Motor neuron (in vitro differentiated cells): ENCODE results near the gene EREG. TPM values are rescaled to one million over a fixed set of nuclear protein-coding genes. Genes with fewer than 3 reads are reported as not detected.

Experiments used
- ATAC-seq, 8 experiments: fragments of 200-7000 bp; cut with Tn5 transposase; replicated peaks in 6 of 8; 2 replicates each; pipeline ENCODE4 v1.8.0; 2021; ENCODE audit warnings: mild to moderate bottlenecking in 8 of 8, moderate library complexity in 8 of 8
- H3K27ac ChIP-seq, 2 donors: fragments of 250-450 bp; sonication (Bioruptor Pico); 2 replicates each; pipeline ENCODE4 v1.9.0; 2021; ENCODE audit warnings: antibody characterized with exemption in 2 of 2, mild to moderate bottlenecking in 2 of 2, moderate library complexity in 1 of 2
- H3K4me1 ChIP-seq, 2 donors: fragments of 250-450 bp; sonication (Bioruptor Pico); replicated peaks in 1 of 2; 2 replicates each; pipeline ENCODE4 v1.6.1; 2021; ENCODE audit warnings: antibody characterized with exemption in 2 of 2, mild to moderate bottlenecking in 2 of 2, moderate library complexity in 1 of 2
- H3K4me3 ChIP-seq, 5 donors: fragments of 250-450 bp; sonication (Bioruptor Pico); 2 replicates each; pipeline ENCODE4 v1.9.0; 2021; ENCODE audit warnings: antibody characterized with exemption in 5 of 5, mild to moderate bottlenecking in 5 of 5, moderate library complexity in 4 of 5
- WGBS, 10 experiments: fragments of 450-650 bp; shearing (Covaris generic); methylation state at CpG; one replicate each; pipeline ENCODE4 v1.0.0; 2022; 5-methylcytosine and 5-hydroxymethylcytosine counted together
- in situ Hi-C, 9 experiments: fragments of 400-800 bp; cut with MboI; loops; one replicate each; pipeline ENCODE4 v1.15.0; 2021; ENCODE audit warnings: low sequenced_read_pairs in 9 of 9, low pct_unique_long_range_greater_than_20kb in 2 of 9; ENCODE audit not compliant: unreplicated experiment in 9 of 9
- total RNA-seq, 8 experiments: library from RNA; unstranded; fragments of 300-600 nt; gene quantifications; 2 replicates each; pipeline versions ENCODE4 v1.2.3 to v1.2.4, GENCODE V29; 2022

Gene EREG
- total RNA-seq, 8 experiments from 2014 or later, result 0.09 to 5.7 (median 0.17) TPM; not detected in 1

DNA sequence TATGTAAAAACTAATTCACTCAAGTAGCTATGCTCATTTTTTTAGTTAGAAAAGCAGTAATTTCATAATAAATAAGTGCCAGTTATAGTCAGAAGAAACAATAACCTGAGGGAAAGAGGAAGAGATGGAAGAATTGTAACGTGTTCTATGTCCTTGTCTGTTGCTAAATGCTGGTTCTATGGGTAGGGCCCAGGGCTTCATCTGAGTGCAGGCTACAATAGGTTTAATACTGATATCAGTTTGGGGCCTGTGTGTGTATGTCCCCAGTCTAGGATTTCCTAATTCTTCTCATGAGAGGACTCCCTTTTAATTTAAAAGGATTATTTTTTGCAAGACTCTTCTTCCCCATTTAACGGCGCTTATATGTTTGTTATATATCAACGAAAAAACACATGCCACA lies 3.3 kb upstream of the EREG start:
- no peak for ATAC-seq
- in situ Hi-C loops, result loop anchor here in 1 of 9 experiments (25.0 kb wide), 1 partner anchor 301 kb away; no protein-coding TSS in a partner anchor

DNA sequence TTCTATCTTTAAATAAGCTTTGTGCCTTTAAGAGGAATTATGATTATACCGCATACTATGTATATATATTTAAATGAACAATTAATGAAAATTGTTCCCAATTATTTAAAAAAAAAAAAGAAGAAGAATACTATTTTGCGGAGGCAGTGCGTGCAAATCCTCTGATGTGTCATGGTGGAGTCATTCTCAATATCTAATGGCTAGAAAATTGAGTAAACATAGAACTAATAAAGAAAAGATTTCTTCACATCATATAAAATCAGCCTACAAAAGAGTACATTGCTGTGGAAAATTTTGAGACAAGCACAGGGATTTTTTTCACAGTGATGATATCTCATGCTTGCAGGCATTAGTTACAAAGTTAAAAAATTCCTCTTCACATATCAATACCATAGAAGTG lies 2.6 kb upstream of the EREG start:
- Histone ChIP-seq H3K27ac (no peak overlapping the region), H3K4me3 (no peak overlapping the region), H3K4me1 (no peaks in the 10 kb centered on the region)
- ATAC-seq, result no peak
- in situ Hi-C loops, result loop anchor here in 1 of 9 experiments (25.0 kb wide), 1 partner anchor 300 kb away; no protein-coding TSS in a partner anchor
- WGBS, 10 experiments, result 60 to 100% (median 92%) methylated on average over 1 to 3 of the region's 3 CpGs; no CpG with 5 or more reads in 1 of the 10 experiments

More for the DNA sequence above, 3.3 kb upstream of the EREG start:
- WGBS, 10 experiments, result 48 to 100% (median 83%) methylated on average over 1 to 4 of the region's 4 CpGs; no CpG with 5 or more reads in 1 of the 10 experiments
- Histone ChIP-seq H3K4me3 (no peak overlapping the region), H3K4me1 (no peaks in the 10 kb centered on the region), H3K27ac (no peak overlapping the region)

DNA sequence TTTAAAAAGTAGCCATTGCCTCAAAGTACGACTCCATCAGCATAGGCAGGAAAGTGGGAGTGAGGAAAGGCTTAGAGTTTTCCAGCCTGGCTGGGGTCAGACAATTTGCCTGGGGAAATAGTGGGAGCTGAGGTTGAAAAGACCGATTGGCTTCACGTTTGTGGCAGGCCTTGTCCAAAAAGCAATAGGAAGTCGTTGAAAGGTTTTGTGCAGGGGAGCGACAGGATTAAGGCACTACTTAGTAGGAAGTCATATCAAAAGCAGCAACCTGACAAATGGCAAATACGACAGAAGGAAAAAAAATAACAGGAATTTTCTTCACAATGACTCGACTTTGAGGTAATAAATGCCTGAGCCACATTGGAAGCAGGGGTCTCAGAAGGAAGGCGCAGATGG lies 691 bp upstream of the EREG start:
- in situ Hi-C loops, result loop anchor here in 1 of 9 experiments (25.0 kb wide), 1 partner anchor 298 kb away; no protein-coding TSS in a partner anchor
- 23 to 60% (median 40%) methylated on average over 1 to 8 of the region's 8 CpGs for WGBS, 10 experiments
- H3K4me3 ChIP-seq, result no peak overlapping the region

DNA sequence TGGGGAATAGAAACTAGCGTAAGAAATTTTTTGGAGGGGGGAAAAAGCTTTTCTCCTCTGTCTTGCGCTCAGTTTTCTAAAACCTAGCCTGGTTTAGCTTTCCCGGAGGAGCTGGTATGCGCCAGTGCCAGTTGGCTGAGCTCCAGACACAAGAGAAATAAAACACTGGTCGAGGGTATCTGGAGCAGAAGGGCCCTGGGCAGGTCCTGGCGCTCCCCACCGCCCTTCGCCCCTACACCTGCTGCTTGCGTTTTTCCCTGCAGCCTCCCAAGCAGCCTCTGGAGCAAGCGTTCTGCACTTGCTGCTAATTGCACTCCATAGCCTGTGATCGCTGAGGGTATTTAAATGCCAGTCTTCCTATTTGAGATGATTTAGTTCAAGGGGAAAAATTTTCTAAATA lies 816 bp downstream of the EREG start:
- WGBS, 10 experiments, result 0 to 42% (median 26%) methylated on average over 1 to 11 of the region's 11 CpGs; no CpG with 5 or more reads in 2 of the 10 experiments
- H3K4me1 ChIP-seq, result no peaks in the 10 kb centered on the region
- peak in 4 of 8 experiments; percentile 21 to 42 (median 28) for ATAC-seq
- in situ Hi-C loops, result loop anchor here in 1 of 9 experiments (25.0 kb wide), 1 partner anchor 297 kb away; no protein-coding TSS in a partner anchor
- H3K27ac ChIP-seq, result no peak overlapping the region
- H3K4me3 ChIP-seq, result no peak overlapping the region

More for the DNA sequence above, 691 bp upstream of the EREG start:
- no peak for ATAC-seq
- H3K27ac ChIP-seq, result no peak overlapping the region
- H3K4me1 ChIP-seq, result no peaks in the 10 kb centered on the region

DNA sequence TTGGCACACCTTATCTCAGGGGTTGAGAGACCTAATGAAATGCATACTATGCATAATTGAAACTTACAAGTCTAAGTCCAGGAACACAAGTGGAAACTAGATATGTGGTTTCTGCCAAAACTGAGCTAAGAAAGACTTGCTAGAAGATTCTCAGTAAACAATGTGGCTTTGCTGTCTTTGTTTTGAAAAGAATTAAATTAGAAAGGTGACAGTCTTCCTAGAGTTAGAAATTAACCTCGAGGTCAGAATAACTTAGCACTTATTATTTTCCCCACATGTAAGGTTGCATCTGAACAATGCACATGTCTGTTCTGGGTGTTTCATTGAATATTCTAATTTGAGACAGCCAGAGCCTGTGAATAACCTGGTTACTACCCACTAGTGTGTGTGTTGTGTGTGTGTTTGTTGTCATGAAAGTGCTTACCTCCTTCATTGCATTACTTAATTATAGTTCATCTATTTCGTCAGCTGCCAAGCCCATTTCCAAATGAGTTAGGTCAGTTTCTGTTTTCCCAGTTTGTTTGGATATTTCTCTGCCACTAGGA lies 1.5 kb downstream of the EREG start:
- 0 to 67% (median 31%) methylated on average over 1 to 2 of the region's 2 CpGs; no CpG with 5 or more reads in 2 of the 10 experiments for WGBS, 10 experiments
- Histone ChIP-seq H3K27ac (no peak overlapping the region), H3K4me1 (no peaks in the 10 kb centered on the region), H3K4me3 (no peak overlapping the region)
- in situ Hi-C loops, result loop anchor here in 1 of 9 experiments (25.0 kb wide), 1 partner anchor 296 kb away; no protein-coding TSS in a partner anchor
- ATAC-seq, result peak in 3 of 8 experiments; percentile 24 to 39 (median 25)

DNA sequence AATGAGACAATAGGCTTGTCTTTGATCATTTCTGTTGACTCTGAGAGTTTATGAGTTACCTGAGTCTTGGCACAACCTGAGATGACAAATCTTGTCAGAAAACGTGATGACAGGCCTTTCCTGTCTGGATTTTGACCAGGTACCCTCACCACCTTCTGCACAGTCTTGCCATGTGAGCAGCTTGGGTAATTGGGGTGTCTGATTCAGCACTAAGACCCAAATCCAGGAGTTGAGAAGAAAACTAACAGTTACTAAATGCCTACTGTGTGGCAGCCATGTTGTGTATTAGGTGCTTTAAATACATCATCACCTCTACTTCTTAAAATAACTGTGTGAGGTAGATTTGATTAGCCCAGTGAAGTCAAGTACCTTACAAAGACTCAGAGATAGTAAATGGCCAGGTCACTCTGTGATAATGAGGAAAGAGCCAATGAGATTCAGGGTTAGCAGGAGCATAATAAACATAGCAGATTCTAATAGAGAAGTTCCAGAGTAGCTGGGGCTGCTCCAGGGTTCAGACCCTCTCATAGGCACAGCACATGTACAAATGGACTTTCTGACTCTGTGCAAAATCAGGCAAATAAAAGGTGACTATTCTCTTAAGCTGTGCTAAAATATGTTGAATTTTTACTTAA lies 2.8 kb downstream of the EREG start:
- Histone ChIP-seq H3K4me3 (no peak overlapping the region), H3K4me1 (no peaks in the 10 kb centered on the region), H3K27ac (no peak overlapping the region)
- ATAC-seq, result no peak
- in situ Hi-C loops, result loop anchor here in 1 of 9 experiments (25.0 kb wide), 1 partner anchor 295 kb away; no protein-coding TSS in a partner anchor
- 0 to 75% (median 59%) methylated on average over 1 of the region's 1 CpG; no CpG with 5 or more reads in 4 of the 10 experiments for WGBS, 10 experiments

DNA sequence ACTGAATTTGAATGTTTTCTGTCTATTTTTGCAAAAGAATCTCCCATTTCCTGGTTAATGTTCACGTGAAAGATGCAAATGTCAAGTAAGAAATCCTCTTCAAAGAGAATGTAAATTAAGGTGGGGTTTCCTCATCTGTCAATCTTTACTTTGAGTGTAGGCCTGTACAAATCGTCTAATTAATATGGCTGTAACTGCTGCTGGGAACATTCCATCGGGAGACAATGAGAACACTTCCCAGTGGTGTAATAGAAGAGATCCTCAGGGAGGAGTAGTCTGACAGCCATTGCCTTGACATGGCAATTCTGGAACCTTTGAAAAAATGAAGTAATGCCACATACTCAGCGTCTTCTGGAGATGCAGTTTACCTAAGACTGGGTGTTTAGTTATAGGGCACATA lies 3.7 kb downstream of the EREG start:
- Histone ChIP-seq H3K4me3 (no peak overlapping the region), H3K4me1 (no peaks in the 10 kb centered on the region), H3K27ac (no peak overlapping the region)
- 0 to 79% (median 46%) methylated on average over 1 to 4 of the region's 4 CpGs for WGBS, 10 experiments
- in situ Hi-C loops, result loop anchor here in 1 of 9 experiments (25.0 kb wide), 1 partner anchor 294 kb away; no protein-coding TSS in a partner anchor
- ATAC-seq, result peak in 2 of 8 experiments; percentile 9 to 30

DNA sequence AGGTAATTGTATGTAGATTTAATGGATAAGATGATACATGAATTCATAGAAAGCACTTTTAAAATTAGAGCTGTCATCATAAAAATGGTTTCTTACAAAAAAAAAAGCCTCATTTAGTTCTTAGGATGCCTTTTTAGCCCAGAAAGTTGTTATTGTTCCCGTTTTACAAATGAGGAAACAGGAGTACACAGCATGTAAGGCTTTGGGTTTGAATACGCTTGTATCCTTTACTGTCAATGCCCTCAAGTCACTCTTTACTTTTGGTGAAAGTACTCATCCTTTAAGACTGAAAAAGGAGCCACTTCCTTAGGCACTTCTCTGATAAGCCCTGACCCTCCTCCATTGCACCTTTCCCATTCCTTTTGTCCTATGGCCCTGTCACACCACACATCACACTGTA lies 4.9 kb downstream of the EREG start:
- Histone ChIP-seq H3K4me3 (no peak overlapping the region), H3K27ac (no peak overlapping the region), H3K4me1 (no peaks in the 10 kb centered on the region)
- 33 to 91% (median 62%) methylated on average over 1 to 2 of the region's 2 CpGs for WGBS, 10 experiments
- ATAC-seq, result no peak
- in situ Hi-C loops, result loop anchor here in 1 of 9 experiments (25.0 kb wide), 1 partner anchor 292 kb away; no protein-coding TSS in a partner anchor

DNA sequence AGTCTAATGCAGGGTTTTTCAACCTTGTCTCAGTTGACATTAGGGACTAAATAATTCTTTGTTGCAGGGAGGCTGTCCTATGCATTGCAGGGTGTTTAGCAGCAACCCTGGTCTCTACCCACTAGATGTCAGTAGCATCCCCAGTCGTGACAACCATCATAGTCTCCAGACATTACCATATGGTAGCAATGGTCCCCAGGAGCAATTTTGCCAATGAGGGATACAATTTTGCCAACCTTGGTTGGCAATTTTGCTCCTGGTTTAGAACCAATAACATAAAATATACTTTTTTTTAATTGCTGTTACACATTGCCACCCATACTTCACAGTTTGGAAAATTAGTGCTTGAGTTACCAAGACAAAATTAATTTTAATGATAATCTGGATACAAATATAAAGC lies 6.0 kb downstream of the EREG start:
- in situ Hi-C loops, result loop anchor here in 1 of 9 experiments (25.0 kb wide), 1 partner anchor 291 kb away; no protein-coding TSS in a partner anchor
- ATAC-seq, result peak in 6 of 8 experiments; percentile 33 to 93 (median 64)

DNA sequence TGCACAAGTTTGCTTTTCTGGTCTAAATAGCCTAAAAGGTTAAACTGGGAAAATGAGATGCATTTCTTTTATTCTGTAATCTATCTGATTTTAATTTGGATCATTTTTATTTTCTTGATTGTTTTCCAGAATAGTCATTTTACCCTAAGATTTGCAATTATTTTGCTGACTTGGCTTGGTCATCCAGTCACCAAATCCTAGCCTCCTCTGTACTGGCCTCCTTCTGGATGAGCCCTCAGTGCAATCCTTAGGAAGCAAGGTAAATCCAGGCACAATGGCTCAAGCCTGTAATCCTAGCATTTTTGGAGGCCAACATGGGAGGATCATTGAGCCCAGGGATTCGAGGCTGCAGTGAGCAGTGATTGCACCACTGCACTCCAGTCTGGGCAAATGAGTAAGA lies 9.2 kb downstream of the EREG start:
- WGBS, 10 experiments, result 50 to 80% (median 63%) methylated on average over 1 of the region's 1 CpG; no CpG with 5 or more reads in 2 of the 10 experiments
- ATAC-seq, result no peak
- Histone ChIP-seq H3K4me3 (no peak overlapping the region), H3K4me1 (no peaks in the 10 kb centered on the region), H3K27ac (no peak overlapping the region)
- in situ Hi-C loops, result loop anchor here in 1 of 9 experiments (25.0 kb wide), 1 partner anchor 288 kb away; no protein-coding TSS in a partner anchor

More for the DNA sequence above, 6.0 kb downstream of the EREG start:
- 0 to 17% (median 5%) methylated on average over 1 of the region's 1 CpG; no CpG with 5 or more reads in 4 of the 10 experiments for WGBS, 10 experiments
- H3K27ac ChIP-seq, result no peak overlapping the region
- no peaks in the 10 kb centered on the region for H3K4me1 ChIP-seq
- no peak overlapping the region for H3K4me3 ChIP-seq

DNA sequence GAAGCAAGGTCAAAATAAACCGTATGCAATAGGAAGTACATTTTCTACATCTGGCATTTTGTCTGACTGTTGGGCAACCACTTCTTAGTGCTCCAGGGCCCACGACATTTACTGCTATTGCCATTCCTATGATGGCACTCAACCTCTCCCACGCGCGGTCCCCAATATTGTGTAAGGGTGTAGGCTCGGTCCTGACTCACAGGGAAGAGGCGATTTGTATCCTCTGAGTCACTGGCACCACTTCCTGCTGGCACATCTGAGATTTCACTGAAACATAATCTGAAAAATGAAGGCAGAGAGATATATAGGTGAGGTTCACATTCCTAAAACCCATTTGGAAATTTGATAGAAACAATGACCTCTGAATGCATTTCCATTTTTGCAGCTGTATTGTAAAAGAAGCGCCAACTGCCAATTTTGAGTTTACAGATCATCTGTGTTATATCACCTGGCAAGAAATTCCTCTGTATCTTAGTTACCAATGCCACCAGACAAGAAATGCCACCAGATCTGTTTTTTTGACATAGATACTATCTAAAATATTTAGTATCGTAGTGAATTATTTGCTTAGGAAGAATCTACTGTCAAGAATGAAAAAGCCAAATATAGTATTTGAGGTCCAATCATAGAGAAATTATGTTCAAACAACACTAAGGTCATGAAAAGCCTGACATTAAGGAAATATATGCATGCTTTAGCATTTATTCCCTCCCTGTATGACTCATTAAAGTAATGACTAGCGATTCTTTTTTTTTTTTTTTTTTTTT lies 9.8 kb downstream of the EREG start:
- in situ Hi-C loops, result loop anchor here in 2 of 9 experiments (25.0 kb wide), 1 partner anchor 288 kb away; no protein-coding TSS in a partner anchor

DNA sequence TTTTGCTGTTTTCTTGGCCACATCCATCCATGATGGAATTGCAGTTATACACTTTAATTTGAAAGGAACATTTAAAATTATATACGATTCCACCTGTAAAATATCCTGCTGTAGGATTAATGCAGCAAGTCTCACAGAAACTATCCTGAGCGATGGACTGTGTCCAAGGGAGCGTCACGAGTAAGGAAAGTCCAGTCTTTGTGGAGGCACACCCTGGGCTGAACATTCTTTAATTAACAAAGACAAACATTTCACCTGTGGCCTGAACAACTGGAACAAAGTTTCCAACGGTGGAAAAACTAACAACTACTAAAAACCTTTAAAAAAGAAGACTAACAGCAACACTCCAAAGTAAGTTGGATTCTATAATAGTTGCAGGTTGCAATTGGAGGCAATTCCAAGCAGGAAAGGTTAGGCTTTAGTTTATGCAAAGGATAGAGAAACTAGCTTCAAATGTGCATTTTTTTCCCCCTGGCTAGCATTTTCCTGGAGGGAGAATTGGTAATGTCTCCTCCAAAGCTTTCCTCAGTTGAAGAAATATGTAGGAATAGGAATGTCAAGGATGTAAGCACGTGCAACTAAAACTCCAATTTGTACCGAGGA lies 11.0 kb downstream of the EREG start:
- WGBS, 10 experiments, result 7 to 100% (median 66%) methylated on average over 2 to 7 of the region's 7 CpGs
- in situ Hi-C loops, result loop anchor here in 1 of 9 experiments (25.0 kb wide), 1 partner anchor 286 kb away; no protein-coding TSS in a partner anchor
- Histone ChIP-seq H3K4me1 (no peaks in the 10 kb centered on the region), H3K27ac (no peak overlapping the region), H3K4me3 (no peak overlapping the region)
- ATAC-seq, result peak in 3 of 8 experiments; percentile 19 to 40 (median 31)

More for the DNA sequence above, 9.8 kb downstream of the EREG start:
- WGBS, 10 experiments, result 0 to 100% (median 83%) methylated on average over 1 to 10 of the region's 10 CpGs
- Histone ChIP-seq H3K27ac (no peak overlapping the region), H3K4me1 (no peaks in the 10 kb centered on the region), H3K4me3 (no peak overlapping the region)
- peak in 3 of 8 experiments; percentile 14 to 62 (median 55) for ATAC-seq
